CD4-positive, alpha-beta T cell (primary cell): ENCODE measurements around the gene LBHD2. TPM values are rescaled to one million over a fixed set of nuclear protein-coding genes. Genes with fewer than 3 reads are reported as not detected.

Experiments
- ATAC-seq: fragments of 200-7000 bp; cut with Tn5 transposase; one replicate; pipeline ENCODE4 v1.10.0; 2022; ENCODE audit warnings: mild to moderate bottlenecking; ENCODE audit not compliant: poor library complexity
- CTCF ChIA-PET: fragments of 350-600 bp; sonication (Branson Sonifier 250); formaldehyde crosslinking; loops from one replicate; lab custom pipeline; 2021; ENCODE audit warnings: antibody characterized with exemption, inconsistent platforms; lab: Charles Lee
- POLR2A ChIA-PET: fragments of 350-600 bp; sonication (Branson Sonifier 250); formaldehyde crosslinking; loops from one replicate; lab custom pipeline; 2021; ENCODE audit warnings: antibody characterized with exemption, inconsistent platforms; lab: Charles Lee
- DNase-seq, 14 experiments: peaks; one replicate each; pipeline ENCODE4 v3.0.0-alpha.2; 2013 to 2020; ENCODE audit warnings: mixed read lengths in 2 of 14
- H3K27ac ChIP-seq, 2 donors: one replicate each; pipeline versions ENCODE4 v1.5.1 to v1.7.0; 2013; ENCODE audit warnings: low read length in 2 of 2, low read depth in 1 of 2, mild to moderate bottlenecking in 1 of 2
- H3K27me3 ChIP-seq, 2 experiments: 1 replicate in 1 of 2; 2 replicates in 1 of 2; pipeline versions ENCODE4 v1.6.1 to v1.7.0; 2013; ENCODE audit warnings: low read length in 2 of 2, control low read depth in 1 of 2, mild to moderate bottlenecking in 1 of 2, moderate library complexity in 1 of 2; ENCODE audit not compliant: insufficient read depth in 2 of 2, control insufficient read depth in 1 of 2
- H3K36me3 ChIP-seq: one replicate; pipeline ENCODE4 v1.6.1; 2013; ENCODE audit warnings: low read length, control low read depth; ENCODE audit not compliant: insufficient read depth
- H3K4me1 ChIP-seq: one replicate; pipeline ENCODE4 v1.6.1; 2013; ENCODE audit warnings: low read length, control low read depth; ENCODE audit not compliant: insufficient read depth
- H3K4me3 ChIP-seq: one replicate; pipeline ENCODE4 v1.5.1; 2013; ENCODE audit warnings: mild to moderate bottlenecking, low read length, moderate library complexity
- H3K9me3 ChIP-seq, 2 experiments: 1 replicate in 1 of 2; 2 replicates in 1 of 2; pipeline versions ENCODE4 v1.6.1 to v1.7.0; 2013; ENCODE audit warnings: low read length in 2 of 2, mild to moderate bottlenecking in 2 of 2, control low read depth in 1 of 2, moderate library complexity in 1 of 2; ENCODE audit not compliant: control insufficient read depth in 1 of 2, insufficient read depth in 1 of 2
- H3K27ac Mint-ChIP-seq: one replicate; pipeline ENCODE4 v1.8.0; 2020; ENCODE audit warnings: mixed read lengths
- H3K27me3 Mint-ChIP-seq: one replicate; pipeline ENCODE4 v1.8.0; 2021; ENCODE audit warnings: mixed read lengths
- H3K36me3 Mint-ChIP-seq: one replicate; pipeline ENCODE4 v1.8.0; 2021; ENCODE audit warnings: low read depth, mixed read lengths
- H3K4me1 Mint-ChIP-seq: one replicate; pipeline ENCODE4 v1.8.0; 2021; ENCODE audit warnings: low read depth, mixed read lengths
- H3K4me3 Mint-ChIP-seq: one replicate; pipeline ENCODE4 v1.8.0; 2020; ENCODE audit warnings: mild to moderate bottlenecking, mixed read lengths
- H3K9me3 Mint-ChIP-seq: one replicate; pipeline ENCODE4 v1.8.0; 2020; ENCODE audit warnings: mixed read lengths
- intact Hi-C, 2 experiments: fragments of 100-400 bp; cut with DNase I in 1 of 2; cut with micrococcal nuclease in 1 of 2; formaldehyde crosslinking; loops; one replicate each; pipeline versions ENCODE4 v1.15.1 to v1.9.0; 2023 to 2025; cut with DNase I, micrococcal nuclease
- total RNA-seq, 174 experiments: library from RNA in 2 of 174; stranded (reverse) in 2 of 174; gene quantifications; one replicate each; pipeline ENCODE4 v1.2.3 and lab custom pipeline; 2021 to 2026
- TF ChIP-seq, protein P1 (sequence below): fragments of 200-600 bp; IDR thresholded peaks from one replicate; pipeline ENCODE4 v1.8.0; 2022; ENCODE audit warnings: antibody characterized with exemption, mild to moderate bottlenecking

Gene LBHD2
- total RNA-seq, 2 experiments from 2014 or later = not detected

DNA sequence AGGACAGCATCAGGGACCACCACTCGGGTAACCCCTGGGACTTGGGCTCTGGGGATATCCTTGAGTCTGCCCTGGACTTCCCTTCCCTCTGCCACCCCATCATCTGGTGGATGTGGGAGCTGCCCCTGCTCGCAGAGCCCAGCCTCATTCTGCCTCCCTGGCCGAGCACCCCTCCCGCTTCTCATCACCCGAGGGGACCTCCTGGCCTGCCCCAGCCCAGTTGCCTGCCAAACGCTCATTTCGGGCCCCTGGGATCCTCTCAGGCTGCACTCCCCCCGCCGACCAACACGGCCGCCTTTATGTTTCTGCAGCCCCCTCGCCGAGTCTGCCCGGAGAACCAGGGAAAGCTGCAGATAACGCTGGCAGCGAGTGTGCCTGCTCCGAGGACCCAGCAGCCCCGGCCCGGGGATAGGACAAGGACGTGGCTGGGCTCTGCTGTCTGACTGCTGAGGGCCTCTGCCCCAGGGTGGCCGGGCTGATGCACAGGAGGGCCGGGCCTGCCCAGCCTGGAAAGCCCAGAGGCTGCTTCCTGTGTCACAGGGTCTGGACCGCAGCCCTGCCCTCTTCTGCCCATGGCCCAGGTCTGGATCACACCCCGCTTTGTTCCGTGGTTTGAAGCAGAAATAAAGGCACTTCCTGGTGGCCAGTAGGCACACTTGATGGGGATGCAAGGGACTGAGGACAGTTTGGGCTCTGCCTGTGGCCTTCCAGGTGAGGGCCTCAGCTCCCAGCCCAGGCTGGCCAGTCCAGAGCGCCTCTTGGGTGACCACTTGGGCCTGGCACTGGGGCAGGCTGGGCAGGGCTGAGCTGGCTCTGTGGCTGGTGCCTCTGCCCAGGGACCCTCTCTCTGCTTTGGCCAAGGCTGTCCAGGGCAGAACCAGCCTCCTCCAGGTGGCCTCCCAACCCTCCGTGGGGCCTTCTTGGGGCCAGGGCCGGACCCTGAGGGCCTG is 5.7 kb downstream of the LBHD2 start:
- Histone ChIP-seq H3K27me3 (peaks cover 8 to 22% of the 10 kb centered on the region in 2 experiments), H3K9me3 (peaks cover 0 to 19% of the 10 kb centered on the region in 2 experiments), H3K4me1 (peaks cover 17% of the 10 kb centered on the region), H3K4me3 (no peak overlapping the region), H3K27ac (no peak overlapping the region), H3K36me3 (no peaks in the 10 kb centered on the region)
- ChIA-PET POLR2A (no interaction called here), CTCF (interaction anchor here (2.6 kb wide), 1 partner anchor 16 kb away, joined by 8 read pairs; no protein-coding TSS in a partner anchor)
- no peak for ATAC-seq
- H3K27me3 Mint-ChIP-seq = peaks cover 20% of the 10 kb centered on the region
- DNase-seq = no peak
- intact Hi-C loops = loop anchor here (2.0 to 5.0 kb wide), 2 partner anchors 397 to 487 kb away; no protein-coding TSS in a partner anchor
- H3K27ac Mint-ChIP-seq = no peak overlapping the region
- H3K9me3 Mint-ChIP-seq = no peaks in the 10 kb centered on the region
- TF ChIP-seq, protein P1, sequence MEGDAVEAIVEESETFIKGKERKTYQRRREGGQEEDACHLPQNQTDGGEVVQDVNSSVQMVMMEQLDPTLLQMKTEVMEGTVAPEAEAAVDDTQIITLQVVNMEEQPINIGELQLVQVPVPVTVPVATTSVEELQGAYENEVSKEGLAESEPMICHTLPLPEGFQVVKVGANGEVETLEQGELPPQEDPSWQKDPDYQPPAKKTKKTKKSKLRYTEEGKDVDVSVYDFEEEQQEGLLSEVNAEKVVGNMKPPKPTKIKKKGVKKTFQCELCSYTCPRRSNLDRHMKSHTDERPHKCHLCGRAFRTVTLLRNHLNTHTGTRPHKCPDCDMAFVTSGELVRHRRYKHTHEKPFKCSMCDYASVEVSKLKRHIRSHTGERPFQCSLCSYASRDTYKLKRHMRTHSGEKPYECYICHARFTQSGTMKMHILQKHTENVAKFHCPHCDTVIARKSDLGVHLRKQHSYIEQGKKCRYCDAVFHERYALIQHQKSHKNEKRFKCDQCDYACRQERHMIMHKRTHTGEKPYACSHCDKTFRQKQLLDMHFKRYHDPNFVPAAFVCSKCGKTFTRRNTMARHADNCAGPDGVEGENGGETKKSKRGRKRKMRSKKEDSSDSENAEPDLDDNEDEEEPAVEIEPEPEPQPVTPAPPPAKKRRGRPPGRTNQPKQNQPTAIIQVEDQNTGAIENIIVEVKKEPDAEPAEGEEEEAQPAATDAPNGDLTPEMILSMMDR = no peak
- no peaks in the 10 kb centered on the region for H3K4me1 Mint-ChIP-seq
- H3K4me3 Mint-ChIP-seq = no peak overlapping the region
- no peaks in the 10 kb centered on the region for H3K36me3 Mint-ChIP-seq

DNA sequence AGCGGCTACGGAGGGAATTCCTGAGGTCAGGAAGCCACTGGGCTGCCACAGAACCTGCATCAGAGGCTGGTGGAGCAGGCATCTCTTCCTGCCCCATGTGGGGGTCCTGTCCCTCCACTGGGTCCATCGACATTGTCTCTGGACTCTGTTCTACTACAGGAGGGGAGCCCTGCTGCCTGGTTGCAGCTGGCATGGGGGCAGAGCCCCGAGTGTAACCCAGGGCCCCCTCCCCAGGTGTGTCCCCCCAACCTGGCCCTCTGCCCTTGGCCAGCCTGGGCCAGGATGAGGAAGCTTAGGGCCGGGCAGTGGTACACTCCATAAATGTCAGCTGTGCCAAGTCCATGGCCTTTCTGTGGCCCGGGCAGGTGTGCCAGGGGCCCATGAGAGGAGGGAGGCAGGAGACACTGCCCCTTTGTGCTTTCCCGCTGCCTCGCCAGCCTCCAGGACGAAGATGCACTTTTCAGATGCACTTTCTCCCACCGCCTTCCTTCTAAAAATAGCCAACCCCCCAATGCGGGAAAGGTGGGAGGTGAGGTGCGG is 6.5 kb downstream of the LBHD2 start:
- DNase-seq (no peak), ATAC-seq (no peak)
- POLR2A ChIA-PET = no interaction called here
- H3K27me3 Mint-ChIP-seq = peaks cover 16% of the 10 kb centered on the region
- no peaks in the 10 kb centered on the region for H3K36me3 Mint-ChIP-seq
- peaks cover 17% of the 10 kb centered on the region for H3K4me1 ChIP-seq
- no peaks in the 10 kb centered on the region for H3K9me3 Mint-ChIP-seq
- peak overlapping the region; percentile 29 for H3K4me3 ChIP-seq
- peaks cover 2 to 13% of the 10 kb centered on the region in 2 experiments for H3K27me3 ChIP-seq
- H3K27ac ChIP-seq = no peak overlapping the region
- no peak overlapping the region for H3K4me3 Mint-ChIP-seq
- no peaks in the 10 kb centered on the region for H3K36me3 ChIP-seq
- CTCF ChIA-PET = interaction anchor here (2.6 kb wide), 1 partner anchor 15 kb away, joined by 8 read pairs; no protein-coding TSS in a partner anchor
- H3K27ac Mint-ChIP-seq = no peak overlapping the region
- H3K9me3 ChIP-seq = peaks cover 0 to 13% of the 10 kb centered on the region in 2 experiments
- intact Hi-C loops = loop anchor here (1.0 to 2.0 kb wide), 3 partner anchors 15 to 398 kb away; no protein-coding TSS in a partner anchor
- TF ChIP-seq, protein P1 = no peak
- no peaks in the 10 kb centered on the region for H3K4me1 Mint-ChIP-seq

GRCh38 chr14:103091041-103091882 is 7.3 kb downstream of the LBHD2 start:
- H3K36me3 Mint-ChIP-seq = no peaks in the 10 kb centered on the region
- no peak overlapping the region for H3K27ac Mint-ChIP-seq
- TF ChIP-seq, protein P1 = peak; percentile 71
- peaks cover 0 to 9% of the 10 kb centered on the region in 2 experiments for H3K27me3 ChIP-seq
- H3K27me3 Mint-ChIP-seq = peaks cover 15% of the 10 kb centered on the region
- DNase-seq (peak; percentile 57 to 89 (median 72)), ATAC-seq (peak; percentile 95)
- no peak overlapping the region for H3K27ac ChIP-seq
- peak overlapping the region; percentile 11 for H3K4me3 Mint-ChIP-seq
- ChIA-PET POLR2A (no interaction called here), CTCF (interaction anchor here (2.6 kb wide), 1 partner anchor 14 kb away, joined by 8 read pairs; no protein-coding TSS in a partner anchor)
- H3K4me3 ChIP-seq = peak overlapping the region; percentile 46
- H3K4me1 Mint-ChIP-seq = no peaks in the 10 kb centered on the region
- H3K9me3 ChIP-seq = peaks cover 0 to 9% of the 10 kb centered on the region in 2 experiments
- H3K4me1 ChIP-seq = peaks cover 17% of the 10 kb centered on the region
- intact Hi-C loops = loop anchor here (1.0 to 2.0 kb wide), 3 partner anchors 16 to 398 kb away; no protein-coding TSS in a partner anchor
- H3K9me3 Mint-ChIP-seq = no peaks in the 10 kb centered on the region
- H3K36me3 ChIP-seq = no peaks in the 10 kb centered on the region
